Activated CD4-positive, CD25-positive, alpha-beta regulatory T cell treated with anti-CD3 and anti-CD28 coated beads, Interleukin-2, amount 50 U/mL, for 24 hours (primary cell): ENCODE data around the gene MAD1L1.

Experiments
- ATAC-seq, 2 donors: fragments of 150-1000 bp; cut with Tn5 transposase; one replicate each; pipeline ENCODE4 v1.10.0; 2021; ENCODE audit warnings: mild to moderate bottlenecking in 1 of 2, moderate library complexity in 1 of 2

Gene MAD1L1

GRCh38 chr7:1804310-1804709, 428.4 kb downstream of the MAD1L1 start:
- no peak for ATAC-seq

DNA sequence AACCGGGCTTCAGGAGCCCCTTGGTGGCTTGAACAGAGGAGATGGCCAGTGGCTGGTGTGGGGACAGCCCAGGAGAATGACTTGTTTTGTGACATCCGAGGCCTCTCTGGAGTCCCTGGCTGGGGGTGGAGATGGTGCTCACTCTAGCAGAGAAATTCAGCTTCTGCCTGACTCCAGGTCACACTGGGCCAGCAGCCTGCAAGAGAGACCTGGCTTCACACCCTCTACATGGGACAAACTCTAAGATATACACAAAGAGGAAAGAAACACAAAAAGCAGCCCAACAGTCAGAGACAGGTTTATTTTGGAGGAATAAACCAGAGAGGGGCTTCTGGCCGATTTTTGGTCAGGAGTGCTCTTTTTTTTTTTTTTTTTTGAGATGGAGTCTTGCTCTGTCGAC, 429.8 kb downstream of the MAD1L1 start:
- ATAC-seq: no peak

GRCh38 chr7:1800902-1801301, 431.8 kb downstream of the MAD1L1 start:
- ATAC-seq: no peak

GRCh38 chr7:1798191-1798590, 434.6 kb downstream of the MAD1L1 start:
- ATAC-seq: no peak

GRCh38 chr7:1794888-1795542, 437.7 kb downstream of the MAD1L1 start:
- ATAC-seq: no peak

GRCh38 chr7:1787681-1788235, 445.0 kb downstream of the MAD1L1 start:
- ATAC-seq: no peak

- ATAC-seq: no peak
Observed at GRCh38 chr7:1787241-1787640, 445.5 kb downstream of the MAD1L1 start.

DNA sequence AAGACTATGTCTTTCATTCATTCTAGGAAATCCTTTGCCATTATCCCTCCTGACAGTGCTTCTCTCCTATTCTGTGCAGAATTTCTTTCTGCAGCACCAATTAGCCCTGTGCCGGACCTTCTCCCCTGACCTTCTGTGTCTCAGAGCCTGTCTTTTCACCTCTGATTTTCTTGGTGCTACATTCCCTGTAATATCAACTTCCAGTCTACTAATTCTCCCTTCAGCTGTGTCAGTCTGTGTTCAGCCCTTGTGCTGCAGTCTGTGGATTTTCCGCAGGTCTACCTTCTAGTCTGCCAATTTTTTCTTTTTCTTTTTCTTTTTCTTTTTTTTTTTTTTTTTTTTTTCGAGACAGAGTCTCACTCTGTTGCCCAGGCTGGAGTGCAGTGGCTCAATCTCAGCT, 446.9 kb downstream of the MAD1L1 start:
- no peak for ATAC-seq

- ATAC-seq: no peak
Observed at GRCh38 chr7:1781369-1781768, 451.4 kb downstream of the MAD1L1 start.

GRCh38 chr7:1779445-1779844, 453.3 kb downstream of the MAD1L1 start:
- no peak for ATAC-seq

DNA sequence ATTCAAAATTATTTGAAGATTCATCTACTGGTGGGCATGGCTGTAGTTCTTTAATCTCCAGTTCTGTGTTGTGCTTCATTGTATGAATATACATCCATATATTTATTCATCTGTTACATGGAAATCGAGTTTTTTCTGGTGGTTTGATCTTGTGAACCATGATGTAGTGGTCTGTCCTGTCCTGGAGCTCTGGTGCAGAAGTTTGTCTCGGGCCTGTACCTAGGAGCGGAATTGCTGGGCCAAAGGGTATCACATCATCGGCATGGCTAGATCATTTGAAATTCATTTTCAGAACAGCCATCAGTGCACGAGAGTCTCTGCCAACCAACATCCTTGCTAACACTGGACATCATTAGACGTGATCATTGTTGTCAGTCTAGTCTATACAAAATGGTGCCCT, 455.6 kb downstream of the MAD1L1 start:
- ATAC-seq: no peak

- no peak for ATAC-seq
Observed at GRCh38 chr7:1775389-1775788, 457.4 kb downstream of the MAD1L1 start.

GRCh38 chr7:1770331-1770730, 462.4 kb downstream of the MAD1L1 start:
- no peak for ATAC-seq

DNA sequence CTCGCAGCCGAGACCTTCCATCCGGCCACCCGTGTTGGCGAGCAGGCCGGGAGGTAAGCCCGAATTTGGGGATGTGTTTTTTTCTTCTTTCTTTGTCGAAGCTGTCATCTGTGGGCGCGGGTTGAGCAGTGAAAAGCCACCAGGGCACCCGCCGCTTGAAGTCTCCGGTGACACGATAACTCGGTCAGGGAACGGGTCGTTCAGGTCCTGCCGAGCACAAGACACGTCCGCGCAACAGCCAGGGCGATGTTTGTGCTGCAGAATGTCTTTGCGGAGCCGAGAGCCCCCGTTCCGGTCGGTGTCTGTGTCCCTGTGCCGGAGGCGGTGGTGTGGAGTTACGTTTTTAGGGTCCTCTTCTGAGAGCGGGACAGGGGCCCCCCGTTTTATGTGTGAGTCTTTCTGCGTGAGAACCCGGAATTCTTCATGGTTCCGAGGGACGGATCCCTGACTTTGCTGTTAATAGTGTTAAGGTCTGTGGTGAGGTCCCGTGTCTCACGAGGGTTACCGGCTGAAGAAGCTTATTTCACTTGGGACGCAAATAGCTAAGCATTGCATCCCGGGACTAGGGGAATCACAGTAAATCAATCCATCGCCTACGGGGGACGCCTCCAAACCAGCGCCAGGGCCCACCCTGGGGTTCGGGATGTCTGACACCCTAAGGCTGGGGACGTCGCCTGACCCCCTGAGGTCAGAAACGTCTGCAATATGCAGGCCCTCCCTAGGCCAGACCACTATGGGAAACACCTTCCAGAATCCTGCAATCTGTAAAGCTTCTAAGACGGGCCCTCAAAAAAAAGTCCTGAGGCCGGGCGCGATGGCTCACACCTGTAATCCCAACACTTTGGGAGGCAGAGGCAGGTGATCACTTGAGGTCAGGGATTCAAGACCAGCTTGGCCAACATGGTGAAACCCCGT, 463.2 kb downstream of the MAD1L1 start:
- ATAC-seq: no peak

DNA sequence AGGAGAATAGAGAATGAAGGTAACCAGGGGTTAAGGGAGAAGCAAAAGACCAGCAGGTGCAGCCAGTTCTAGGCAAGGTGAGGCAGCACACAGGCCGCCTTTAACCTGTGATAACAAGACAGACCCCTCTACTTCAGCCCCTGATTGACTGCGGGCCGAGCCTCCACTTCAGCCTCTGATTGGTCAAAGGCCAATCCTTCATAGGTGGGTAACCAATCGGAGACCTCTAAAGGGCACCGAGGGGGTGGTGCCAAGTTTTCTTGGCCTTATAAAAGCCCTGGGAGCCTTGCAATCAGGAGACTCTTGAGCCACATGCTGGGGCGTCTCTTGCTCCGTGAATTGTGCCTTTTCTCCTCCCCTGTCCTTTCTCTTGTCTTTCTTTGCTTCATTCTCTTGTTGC, 463.9 kb downstream of the MAD1L1 start:
- ATAC-seq: no peak

DNA sequence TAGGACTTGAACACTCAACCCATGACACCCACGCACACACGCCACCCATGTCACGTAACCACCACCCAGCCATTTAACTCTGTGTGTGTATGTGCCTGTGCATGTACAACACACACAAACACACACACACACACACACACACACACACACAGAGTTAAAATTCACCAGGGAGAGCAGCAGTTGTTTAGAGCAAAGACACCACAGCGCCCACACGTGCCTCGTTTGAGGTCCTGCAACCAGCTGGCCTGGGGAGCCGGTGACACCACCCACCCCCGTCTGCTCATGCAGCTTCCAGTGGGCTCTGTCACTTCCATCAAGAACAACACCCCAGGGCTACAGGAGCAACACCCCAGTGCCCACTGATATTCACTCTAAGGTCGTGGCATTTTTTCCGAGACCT, 465.2 kb downstream of the MAD1L1 start:
- ATAC-seq: no peak
